ENCODE data around the gene MEMO1. TPM values are rescaled to one million over a fixed set of nuclear protein-coding genes. Genes with fewer than 3 reads are reported as not detected.

Gene MEMO1
- total and polyA plus RNA-seq, 9 of the 15 experiments (the other 6 are each of a cell fraction or from before 2014, with no cell fraction given): 22.1 to 87.7 (median 61.2) TPM

GRCh38 chr2:31945572-31945935, 65.3 kb downstream of the MEMO1 start (continued):
- TF ChIP-seq YY1 (IDR thresholded peaks at IDR 0.05; ENCODE audit: borderline replicate concordance in 1 of 3, control insufficient read depth in 1 of 3, extremely low read depth in 1 of 3, insufficient read depth in 3 of 3, insufficient read length in 1 of 3, insufficient replicate concordance in 2 of 3, low read depth in 1 of 3, low read length in 2 of 3): no peak
- TF ChIP-seq REST (IDR thresholded peaks at IDR 0.05; ENCODE audit: borderline replicate concordance): peak; percentile 31; the same call in 1 of the 2 replicates
- no peak for TF ChIP-seq REST (CRISPR knock-in tag; IDR thresholded peaks at IDR 0.05; ENCODE audit: low read depth)
- no peak for TF ChIP-seq HMG20B (CRISPR knock-in tag; IDR thresholded peaks at IDR 0.05)
- TF ChIP-seq FOXA3 (CRISPR knock-in tag; conservative IDR thresholded peaks at IDR 0.05 in 1 of 2, IDR thresholded peaks at IDR 0.05 in 1 of 2): no peak
- TF ChIP-seq, protein P1, sequence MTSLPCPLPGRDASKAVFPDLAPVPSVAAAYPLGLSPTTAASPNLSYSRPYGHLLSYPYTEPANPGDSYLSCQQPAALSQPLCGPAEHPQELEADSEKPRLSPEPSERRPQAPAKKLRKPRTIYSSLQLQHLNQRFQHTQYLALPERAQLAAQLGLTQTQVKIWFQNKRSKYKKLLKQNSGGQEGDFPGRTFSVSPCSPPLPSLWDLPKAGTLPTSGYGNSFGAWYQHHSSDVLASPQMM (CRISPR knock-in tag; IDR thresholded peaks at IDR 0.05): no peak
- 0 out of 4 replicates have a peak, but pooled peaks of 1 of the 2 experiments have one; percentile 25 for TF ChIP-seq MNT (conservative IDR thresholded peaks at IDR 0.05)
- TF ChIP-seq PYGO2 (tag; IDR thresholded peaks at IDR 0.05): no peak
- no peak for TF ChIP-seq CBX8 (IDR thresholded peaks at IDR 0.05; ENCODE audit: borderline replicate concordance, extremely low read depth, low read depth, low read length, poor library complexity, severe bottlenecking)
- TF ChIP-seq, protein P2, sequence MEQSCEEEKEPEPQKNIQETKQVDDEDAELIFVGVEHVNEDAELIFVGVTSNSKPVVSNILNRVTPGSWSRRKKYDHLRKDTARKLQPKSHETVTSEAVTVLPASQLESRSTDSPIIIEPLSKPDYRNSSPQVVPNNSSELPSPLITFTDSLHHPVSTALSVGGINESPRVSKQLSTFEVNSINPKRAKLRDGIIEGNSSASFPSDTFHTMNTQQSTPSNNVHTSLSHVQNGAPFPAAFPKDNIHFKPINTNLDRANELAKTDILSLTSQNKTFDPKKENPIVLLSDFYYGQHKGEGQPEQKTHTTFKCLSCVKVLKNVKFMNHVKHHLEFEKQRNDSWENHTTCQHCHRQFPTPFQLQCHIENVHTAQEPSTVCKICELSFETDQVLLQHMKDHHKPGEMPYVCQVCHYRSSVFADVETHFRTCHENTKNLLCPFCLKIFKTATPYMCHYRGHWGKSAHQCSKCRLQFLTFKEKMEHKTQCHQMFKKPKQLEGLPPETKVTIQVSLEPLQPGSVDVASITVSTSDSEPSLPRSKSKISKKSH (CRISPR knock-in tag; IDR thresholded peaks at IDR 0.05): no peak
- TF ChIP-seq ZNF77 (CRISPR knock-in tag; IDR thresholded peaks at IDR 0.05): no peak
- no peak for TF ChIP-seq NR3C1 (CRISPR knock-in tag; IDR thresholded peaks at IDR 0.05)
- peak in 1 of 2 experiments; percentile 13; a peak in 1 of 4 replicates for TF ChIP-seq TBL1XR1 (IDR thresholded peaks at IDR 0.05; ENCODE audit: low read length in 2 of 2)
- TF ChIP-seq STAT5A (IDR thresholded peaks at IDR 0.05; ENCODE audit: borderline replicate concordance, low read length): no peak
